Neural cell (in vitro differentiated cells): ENCODE data around the gene WNK2. TPM values are rescaled to one million over a fixed set of nuclear protein-coding genes. Genes with fewer than 3 reads are reported as not detected.

Experiments
- H2AFZ ChIP-seq: fragments of 200-600, 300-800 bp; sonication (generic), shearing (Covaris generic); 2 replicates; pipeline ENCODE4 v1.6.0; 2014; ENCODE audit warnings: low read depth, mild to moderate bottlenecking, antibody characterized with exemption, low read length, moderate library complexity
- H3F3A ChIP-seq: fragments of 200-600 bp; shearing (Covaris generic); 2 replicates; pipeline ENCODE4 v1.6.1; 2016; ENCODE audit warnings: mild to moderate bottlenecking, moderate library complexity, mixed read lengths, antibody characterized with exemption, low read length; ENCODE audit not compliant: insufficient read depth, poor library complexity, severe bottlenecking
- H3K27ac ChIP-seq: fragments of 200-600, 300-800 bp; sonication (generic), shearing (Covaris generic); 2 replicates; pipeline ENCODE4 v1.5.1; 2014; ENCODE audit warnings: mild to moderate bottlenecking, low read length, moderate library complexity
- H3K27me3 ChIP-seq: fragments of 300-800, 200-600 bp; sonication (generic), shearing (Covaris generic); 2 replicates; pipeline ENCODE4 v1.6.0; 2014; ENCODE audit warnings: mild to moderate bottlenecking, low read depth, low read length, moderate library complexity; ENCODE audit not compliant: insufficient read depth
- H3K36me3 ChIP-seq: fragments of 300-800, 200-600 bp; sonication (generic), shearing (Covaris generic); 2 replicates; pipeline ENCODE4 v1.5.1; 2014; ENCODE audit warnings: mild to moderate bottlenecking, antibody characterized with exemption, low read length, moderate library complexity; ENCODE audit not compliant: insufficient read depth
- H3K4me2 ChIP-seq: fragments of 300-800, 200-600 bp; sonication (generic), shearing (Covaris generic); 2 replicates; pipeline ENCODE4 v1.6.0; 2014; ENCODE audit warnings: mild to moderate bottlenecking, low read length
- H3K4me3 ChIP-seq: fragments of 300-800, 200-600 bp; sonication (generic), shearing (Covaris generic); 2 replicates; pipeline ENCODE4 v1.5.1; 2014; ENCODE audit warnings: mild to moderate bottlenecking, low read length, moderate library complexity
- H3K79me2 ChIP-seq: fragments of 200-600 bp; shearing (Covaris generic); replicated peaks from 2 replicates; pipeline ENCODE4 v1.6.0; 2014; ENCODE audit warnings: mild to moderate bottlenecking, low read length, moderate library complexity; ENCODE audit not compliant: insufficient read depth
- H3K9ac ChIP-seq: fragments of 300-800, 200-600 bp; sonication (generic), shearing (Covaris generic); 2 replicates; pipeline ENCODE4 v1.6.1; 2016; ENCODE audit warnings: mild to moderate bottlenecking, low read length, mixed read lengths
- H3K9me2 ChIP-seq: fragments of 200-600 bp; shearing (Covaris generic); 2 replicates; pipeline ENCODE4 v1.6.1; 2016; ENCODE audit warnings: mild to moderate bottlenecking, low read length, mixed read lengths; ENCODE audit not compliant: insufficient read depth
- H3K9me3 ChIP-seq: fragments of 200-600, 300-800 bp; sonication (generic), shearing (Covaris generic); 2 replicates; pipeline ENCODE4 v1.6.1; 2016; ENCODE audit warnings: mild to moderate bottlenecking, mixed run types, low read length, moderate library complexity, mixed read lengths
- H4K20me1 ChIP-seq: fragments of 200-600 bp; shearing (Covaris generic); 2 replicates; pipeline ENCODE4 v1.6.1; 2016; ENCODE audit warnings: mild to moderate bottlenecking, mixed run types; ENCODE audit not compliant: insufficient read depth
- CTCF ChIP-seq: fragments of 450-650 bp; IDR thresholded peaks from 2 replicates; pipeline ENCODE4 v1.5.1; 2014; ENCODE audit warnings: antibody characterized with exemption, mild to moderate bottlenecking, moderate library complexity; ENCODE audit not compliant: poor library complexity, severe bottlenecking
- EP300 ChIP-seq: fragments of 450-650 bp; conservative IDR thresholded peaks from 2 replicates; pipeline ENCODE4 v1.6.1; 2014; ENCODE audit warnings: antibody characterized with exemption, mild to moderate bottlenecking, moderate library complexity; ENCODE audit not compliant: poor library complexity, severe bottlenecking
- EZH2 ChIP-seq: fragments of 200-600, 300-800 bp; shearing (Covaris generic), sonication (generic); IDR thresholded peaks from 2 replicates; pipeline ENCODE4 v1.6.1; 2014; ENCODE audit warnings: antibody characterized with exemption, low read length, borderline replicate concordance, mild to moderate bottlenecking; ENCODE audit not compliant: insufficient read depth, poor library complexity, severe bottlenecking
- MXI1 ChIP-seq: fragments of 450-650 bp; conservative IDR thresholded peaks from 2 replicates; pipeline ENCODE4 v1.6.1; 2014; ENCODE audit warnings: antibody characterized with exemption, mild to moderate bottlenecking; ENCODE audit not compliant: poor library complexity, severe bottlenecking
- POLR2AphosphoS5 ChIP-seq: IDR thresholded peaks from 2 replicates; pipeline ENCODE4 v1.6.1; 2012
- RAD21 ChIP-seq: fragments of 450-650 bp; conservative IDR thresholded peaks from 2 replicates; pipeline ENCODE4 v1.6.1; 2014; ENCODE audit warnings: antibody characterized with exemption, mild to moderate bottlenecking, moderate library complexity
- REST ChIP-seq: IDR thresholded peaks from 2 replicates; pipeline ENCODE4 v1.6.1; 2012; ENCODE audit warnings: borderline replicate concordance
- SMC3 ChIP-seq: fragments of 450-650 bp; conservative IDR thresholded peaks from 2 replicates; pipeline ENCODE4 v1.6.1; 2014; ENCODE audit warnings: antibody characterized with exemption, mild to moderate bottlenecking, moderate library complexity; ENCODE audit not compliant: poor library complexity
- TAF1 ChIP-seq: IDR thresholded peaks from 2 replicates; pipeline ENCODE4 v1.6.1; 2012; ENCODE audit warnings: low read depth
- polyA plus RNA-seq: library from polyadenylated mRNA; depleted of rRNA; stranded (reverse); fragments of >200 nt; gene quantifications from 2 replicates; pipeline ENCODE4 v1.2.3, GENCODE V29; 2014

Gene WNK2
- polyA plus RNA-seq, 1 donor from 2014 or later: 37.1 TPM

- Histone ChIP-seq H3K27me3 (no peaks in the 10 kb centered on the region), H3K4me3 (no peak overlapping the region), H4K20me1 (peaks cover 12% of the 10 kb centered on the region), H3K4me2 (no peak overlapping the region), H3F3A (no peaks in the 10 kb centered on the region), H3K36me3 (no peaks in the 10 kb centered on the region), H3K9me3 (no peaks in the 10 kb centered on the region), H3K9ac (no peak overlapping the region), H3K27ac (no peak overlapping the region), H3K9me2 (no peaks in the 10 kb centered on the region), H3K79me2 (peaks cover 38% of the 10 kb centered on the region), H2AFZ (no peak overlapping the region)
- no peak for TF ChIP-seq CTCF
- TF ChIP-seq SMC3: no peak
- TF ChIP-seq REST: no peak
- TF ChIP-seq RAD21: no peak
- TF ChIP-seq POLR2AphosphoS5: no peak
- no peak for TF ChIP-seq EP300
- TF ChIP-seq TAF1: no peak
- TF ChIP-seq EZH2: no peak
Observed at GRCh38 chr9:93190656-93191353, 6.9 kb downstream of the WNK2 start.

GRCh38 chr9:93191354-93191660, 7.4 kb downstream of the WNK2 start:
- Histone ChIP-seq H3K9me3 (peaks cover 2% of the 10 kb centered on the region), H3K27ac (no peak overlapping the region), H3F3A (no peaks in the 10 kb centered on the region), H2AFZ (no peak overlapping the region), H3K4me2 (no peak overlapping the region), H4K20me1 (peaks cover 12% of the 10 kb centered on the region), H3K79me2 (peaks cover 38% of the 10 kb centered on the region), H3K9me2 (no peaks in the 10 kb centered on the region), H3K36me3 (no peaks in the 10 kb centered on the region), H3K4me3 (no peak overlapping the region), H3K9ac (no peak overlapping the region), H3K27me3 (no peaks in the 10 kb centered on the region)
- TF ChIP-seq RAD21: no peak
- TF ChIP-seq CTCF: no peak
- TF ChIP-seq EP300: no peak
- no peak for TF ChIP-seq REST
- no peak for TF ChIP-seq MXI1
- no peak for TF ChIP-seq POLR2AphosphoS5
